K562 (cell line): ENCODE results near the gene CDKN2AIP. TPM values are rescaled to one million over a fixed set of nuclear protein-coding genes. Genes with fewer than 3 reads are reported as not detected.

Experiments
- ELF2 ChIP-seq: fragments of 250-450 bp; sonication (Bioruptor Pico); IDR thresholded peaks from 2 replicates; pipeline ENCODE4 v1.5.0; 2021; ENCODE audit warnings: mild to moderate bottlenecking
- HLTF ChIP-seq: fragments of 450-650 bp; IDR thresholded peaks from 2 replicates; pipeline ENCODE4 v1.6.1; 2016
- KDM2B ChIP-seq: fragments of 250-450 bp; sonication (Bioruptor Pico); IDR thresholded peaks from 2 replicates; pipeline ENCODE4 v1.8.0; 2021; ENCODE audit warnings: mild to moderate bottlenecking, moderate library complexity
- MCM2 ChIP-seq: fragments of 450-650 bp; IDR thresholded peaks from 2 replicates; pipeline ENCODE4 v1.6.1; 2017; ENCODE audit warnings: low read depth, mild to moderate bottlenecking
- U2AF1 ChIP-seq: fragments of 200-400 bp; formaldehyde crosslinking; optimal IDR thresholded peaks from 2 replicates; pipeline ENCODE3; 2017; ENCODE audit warnings: mild to moderate bottlenecking, low read depth, low read length, moderate library complexity
- ZNF184 ChIP-seq: sonication (generic); formaldehyde crosslinking; IDR thresholded peaks from 2 replicates; pipeline ENCODE4 v1.5.0; 2020; ENCODE audit warnings: missing genetic modification reagents
- ZNF232 ChIP-seq: sonication (generic); formaldehyde crosslinking; IDR thresholded peaks from 2 replicates; pipeline ENCODE4 v1.8.0; 2022; ENCODE audit warnings: mild to moderate bottlenecking, missing genetic modification reagents
- polyA plus RNA-seq, 8 experiments: library from polyadenylated mRNA; depleted of rRNA in 4 of 8; stranded (reverse) in 5 of 8; unstranded in 3 of 8; fragments of >200 nt; fragmentation: Nextera tagmentation in 2 of 8; fragmentation: Illumina TruSeq in 1 of 8; extraction: Ambion mirVana in 2 of 8; extraction: Trizol in 1 of 8; gene quantifications; 2 replicates each; pipeline versions ENCODE4 v1.2.1 to v1.2.3, GENCODE V29; 2011 to 2014; ENCODE audit warnings: inconsistent platforms in 1 of 8, missing spikeins in 1 of 8
- total RNA-seq, 7 experiments: library from RNA; depleted of rRNA in 6 of 7; stranded (reverse); fragments of >200 nt in 6 of 7; fragmentation: Illumina TruSeq in 2 of 7; extraction: Trizol in 2 of 7; gene quantifications; 2 replicates each; pipeline versions ENCODE4 v1.2.1 to v1.2.3, GENCODE V29; 2011 to 2021; ENCODE audit warnings: low replicate concordance in 1 of 7
- TF ChIP-seq, protein P1 (sequence below), 2 experiments: fragments of 450-650 bp; IDR thresholded peaks; 2 replicates each; pipeline ENCODE4 v1.6.1; 2016; ENCODE audit warnings: mild to moderate bottlenecking in 2 of 2, borderline replicate concordance in 1 of 2, low read depth in 1 of 2, moderate library complexity in 1 of 2
- TF ChIP-seq, protein P2 (sequence below): fragments of 250-450 bp; sonication (Bioruptor Pico); IDR thresholded peaks from 2 replicates; pipeline ENCODE4 v1.8.0; 2021; ENCODE audit warnings: moderate library complexity, mild to moderate bottlenecking, inconsistent platforms
- TF ChIP-seq, protein P3 (sequence below), 2 experiments: IDR thresholded peaks in 1 of 2; conservative IDR thresholded peaks in 1 of 2; 2 replicates each; pipeline ENCODE4 v1.6.1; 2016; ENCODE audit warnings: low read depth in 2 of 2, mild to moderate bottlenecking in 1 of 2, missing compliant biosample characterization in 1 of 2, missing genetic modification characterization in 1 of 2, moderate library complexity in 1 of 2
- TF ChIP-seq, protein P4 (sequence below): sonication (generic); formaldehyde crosslinking; IDR thresholded peaks from 2 replicates; pipeline ENCODE4 v1.8.1; 2022; ENCODE audit warnings: missing genetic modification reagents

Gene CDKN2AIP
- total and polyA plus RNA-seq, 9 of the 15 experiments (the other 6 are each of a cell fraction or from before 2014, with no cell fraction given), result 5.9 to 22.0 (median 19.7) TPM

DNA sequence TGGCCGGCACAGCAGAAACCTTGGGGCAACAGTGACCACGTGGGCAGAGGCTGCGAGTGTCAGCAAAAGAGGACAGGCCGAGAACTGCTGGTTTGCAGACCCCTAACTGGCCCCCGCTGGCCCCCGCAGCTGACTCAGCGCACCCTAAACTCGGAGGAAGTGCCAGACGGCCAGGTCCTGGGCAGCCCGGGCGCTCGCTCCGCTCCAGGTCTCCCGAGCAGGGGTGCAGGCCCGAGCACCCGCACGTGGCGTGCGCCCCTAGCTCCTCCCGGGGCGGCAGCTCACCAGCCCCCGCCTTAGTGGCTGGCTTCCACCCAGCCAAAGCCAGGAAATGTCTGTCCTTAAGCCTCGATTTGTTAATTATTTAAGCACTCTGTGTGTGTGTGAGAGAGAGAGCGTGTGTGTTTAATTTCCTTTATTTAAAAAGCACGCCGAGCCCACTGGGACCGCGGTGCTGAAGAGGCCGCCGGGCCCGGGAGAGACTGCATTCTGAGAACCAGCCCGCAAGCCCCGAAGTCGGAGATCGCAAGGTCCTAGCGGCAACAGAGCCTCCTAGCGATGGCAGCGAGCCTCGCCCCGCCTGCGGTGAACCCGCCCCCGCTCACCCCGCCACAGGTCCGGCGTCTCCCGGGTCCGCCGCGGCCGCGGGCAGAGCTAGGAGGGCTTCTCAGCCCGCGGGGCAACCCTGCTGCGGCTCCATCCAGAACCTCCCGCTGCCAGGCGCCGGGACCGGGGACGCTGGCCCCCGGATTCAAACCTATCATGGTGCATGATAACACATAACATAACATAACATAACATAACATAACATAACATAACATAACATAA lies 45.9 kb upstream of the CDKN2AIP start (continued):
- TF ChIP-seq, protein P1, sequence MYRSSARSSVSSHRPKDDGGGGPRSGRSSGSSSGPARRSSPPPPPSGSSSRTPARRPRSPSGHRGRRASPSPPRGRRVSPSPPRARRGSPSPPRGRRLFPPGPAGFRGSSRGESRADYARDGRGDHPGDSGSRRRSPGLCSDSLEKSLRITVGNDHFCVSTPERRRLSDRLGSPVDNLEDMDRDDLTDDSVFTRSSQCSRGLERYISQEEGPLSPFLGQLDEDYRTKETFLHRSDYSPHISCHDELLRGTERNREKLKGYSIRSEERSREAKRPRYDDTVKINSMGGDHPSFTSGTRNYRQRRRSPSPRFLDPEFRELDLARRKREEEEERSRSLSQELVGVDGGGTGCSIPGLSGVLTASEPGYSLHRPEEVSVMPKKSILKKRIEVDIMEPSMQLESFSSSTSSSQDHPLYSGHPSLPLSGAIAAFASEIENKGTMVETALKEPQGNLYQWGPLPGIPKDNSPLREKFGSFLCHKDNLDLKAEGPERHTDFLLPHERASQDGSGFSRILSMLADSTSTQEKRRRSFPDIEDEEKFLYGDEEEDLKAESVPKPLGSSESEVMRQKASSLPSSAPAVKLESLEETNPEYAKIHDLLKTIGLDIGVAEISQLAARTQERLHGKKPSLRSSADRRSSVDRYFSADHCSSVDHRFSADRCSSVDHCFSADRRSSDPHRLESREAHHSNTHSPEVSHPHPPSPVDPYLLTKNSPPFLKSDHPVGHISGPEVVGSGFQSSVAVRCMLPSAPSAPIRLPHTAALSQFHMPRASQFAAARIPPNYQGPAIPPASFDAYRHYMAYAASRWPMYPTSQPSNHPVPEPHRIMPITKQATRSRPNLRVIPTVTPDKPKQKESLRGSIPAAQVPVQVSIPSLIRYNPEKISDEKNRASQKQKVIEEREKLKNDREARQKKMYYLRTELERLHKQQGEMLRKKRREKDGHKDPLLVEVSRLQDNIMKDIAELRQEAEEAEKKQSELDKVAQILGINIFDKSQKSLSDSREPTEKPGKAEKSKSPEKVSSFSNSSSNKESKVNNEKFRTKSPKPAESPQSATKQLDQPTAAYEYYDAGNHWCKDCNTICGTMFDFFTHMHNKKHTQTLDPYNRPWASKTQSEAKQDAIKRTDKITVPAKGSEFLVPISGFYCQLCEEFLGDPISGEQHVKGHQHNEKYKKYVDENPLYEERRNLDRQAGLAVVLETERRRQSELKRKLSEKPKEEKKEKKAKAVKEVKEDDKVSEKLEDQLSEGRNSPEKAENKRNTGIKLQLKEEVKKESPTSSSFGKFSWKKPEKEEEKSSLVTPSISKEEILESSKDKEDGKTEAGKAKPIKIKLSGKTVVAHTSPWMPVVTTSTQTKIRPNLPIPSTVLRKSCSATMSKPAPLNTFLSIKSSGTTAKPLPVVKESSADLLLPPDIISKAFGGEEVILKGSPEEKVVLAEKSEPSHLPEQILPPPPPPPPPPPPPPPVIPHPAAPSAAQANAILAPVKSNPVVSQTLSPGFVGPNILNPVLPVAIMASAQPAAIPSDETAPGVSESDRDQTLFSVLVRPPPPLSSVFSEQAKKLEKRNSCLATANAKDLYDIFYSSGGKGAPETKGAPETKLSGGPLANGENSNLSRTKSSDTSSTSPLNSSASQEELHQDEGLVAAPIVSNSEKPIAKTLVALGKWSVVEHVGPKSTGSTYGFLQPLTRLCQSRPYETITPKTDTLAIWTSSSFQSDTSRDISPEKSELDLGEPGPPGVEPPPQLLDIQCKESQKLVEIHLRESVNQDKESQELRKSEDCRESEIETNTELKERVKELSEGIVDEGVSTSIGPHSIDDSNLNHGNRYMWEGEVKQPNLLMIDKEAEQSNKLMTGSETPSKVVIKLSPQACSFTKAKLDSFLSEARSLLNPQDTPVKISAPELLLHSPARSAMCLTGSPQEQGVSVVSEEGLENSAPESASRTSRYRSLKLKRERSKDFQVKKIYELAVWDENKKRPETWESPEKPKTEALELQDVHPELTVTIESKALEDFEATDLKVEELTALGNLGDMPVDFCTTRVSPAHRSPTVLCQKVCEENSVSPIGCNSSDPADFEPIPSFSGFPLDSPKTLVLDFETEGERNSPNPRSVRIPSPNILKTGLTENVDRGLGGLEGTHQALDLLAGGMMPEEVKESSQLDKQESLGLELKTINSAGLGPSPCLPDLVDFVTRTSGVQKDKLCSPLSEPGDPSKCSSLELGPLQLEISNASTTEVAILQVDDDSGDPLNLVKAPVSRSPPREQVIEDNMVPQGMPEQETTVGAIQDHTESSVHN (IDR thresholded peaks at IDR 0.05; ENCODE audit: borderline replicate concordance in 1 of 2, low read depth in 1 of 2), result no peak
- TF ChIP-seq, protein P2, sequence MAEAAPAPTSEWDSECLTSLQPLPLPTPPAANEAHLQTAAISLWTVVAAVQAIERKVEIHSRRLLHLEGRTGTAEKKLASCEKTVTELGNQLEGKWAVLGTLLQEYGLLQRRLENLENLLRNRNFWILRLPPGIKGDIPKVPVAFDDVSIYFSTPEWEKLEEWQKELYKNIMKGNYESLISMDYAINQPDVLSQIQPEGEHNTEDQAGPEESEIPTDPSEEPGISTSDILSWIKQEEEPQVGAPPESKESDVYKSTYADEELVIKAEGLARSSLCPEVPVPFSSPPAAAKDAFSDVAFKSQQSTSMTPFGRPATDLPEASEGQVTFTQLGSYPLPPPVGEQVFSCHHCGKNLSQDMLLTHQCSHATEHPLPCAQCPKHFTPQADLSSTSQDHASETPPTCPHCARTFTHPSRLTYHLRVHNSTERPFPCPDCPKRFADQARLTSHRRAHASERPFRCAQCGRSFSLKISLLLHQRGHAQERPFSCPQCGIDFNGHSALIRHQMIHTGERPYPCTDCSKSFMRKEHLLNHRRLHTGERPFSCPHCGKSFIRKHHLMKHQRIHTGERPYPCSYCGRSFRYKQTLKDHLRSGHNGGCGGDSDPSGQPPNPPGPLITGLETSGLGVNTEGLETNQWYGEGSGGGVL (CRISPR knock-in tag), result no peak
- TF ChIP-seq MCM2 (no peak), ELF2 (CRISPR knock-in tag) (no peak), U2AF1 (no peak), ZNF184 (CRISPR knock-in tag) (no peak), KDM2B (CRISPR knock-in tag) (no peak), ZNF232 (no peak), HLTF (no peak)
- TF ChIP-seq, protein P3, sequence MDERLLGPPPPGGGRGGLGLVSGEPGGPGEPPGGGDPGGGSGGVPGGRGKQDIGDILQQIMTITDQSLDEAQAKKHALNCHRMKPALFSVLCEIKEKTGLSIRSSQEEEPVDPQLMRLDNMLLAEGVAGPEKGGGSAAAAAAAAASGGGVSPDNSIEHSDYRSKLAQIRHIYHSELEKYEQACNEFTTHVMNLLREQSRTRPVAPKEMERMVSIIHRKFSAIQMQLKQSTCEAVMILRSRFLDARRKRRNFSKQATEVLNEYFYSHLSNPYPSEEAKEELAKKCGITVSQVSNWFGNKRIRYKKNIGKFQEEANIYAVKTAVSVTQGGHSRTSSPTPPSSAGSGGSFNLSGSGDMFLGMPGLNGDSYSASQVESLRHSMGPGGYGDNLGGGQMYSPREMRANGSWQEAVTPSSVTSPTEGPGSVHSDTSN (CRISPR knock-in tag; IDR thresholded peaks at IDR 0.05; ENCODE audit: low read depth), result no peak
- TF ChIP-seq, protein P3 (tag; conservative IDR thresholded peaks at IDR 0.05; ENCODE audit: low read depth), result no peak
- TF ChIP-seq, protein P4, sequence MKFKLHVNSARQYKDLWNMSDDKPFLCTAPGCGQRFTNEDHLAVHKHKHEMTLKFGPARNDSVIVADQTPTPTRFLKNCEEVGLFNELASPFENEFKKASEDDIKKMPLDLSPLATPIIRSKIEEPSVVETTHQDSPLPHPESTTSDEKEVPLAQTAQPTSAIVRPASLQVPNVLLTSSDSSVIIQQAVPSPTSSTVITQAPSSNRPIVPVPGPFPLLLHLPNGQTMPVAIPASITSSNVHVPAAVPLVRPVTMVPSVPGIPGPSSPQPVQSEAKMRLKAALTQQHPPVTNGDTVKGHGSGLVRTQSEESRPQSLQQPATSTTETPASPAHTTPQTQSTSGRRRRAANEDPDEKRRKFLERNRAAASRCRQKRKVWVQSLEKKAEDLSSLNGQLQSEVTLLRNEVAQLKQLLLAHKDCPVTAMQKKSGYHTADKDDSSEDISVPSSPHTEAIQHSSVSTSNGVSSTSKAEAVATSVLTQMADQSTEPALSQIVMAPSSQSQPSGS (CRISPR knock-in tag), result no peak
